ENCODE data around the gene YWHAB. TPM values are rescaled to one million over a fixed set of nuclear protein-coding genes. Genes with fewer than 3 reads are reported as not detected.

The YWHAB gene
- total RNA-seq, 1 donor from 2014 or later: 181 TPM

GRCh38 chr20:44948107-44948506 lies 62.6 kb downstream of the YWHAB start:
- no peaks in the 10 kb centered on the region for H3K36me3 Mint-ChIP-seq (ENCODE audit: unreplicated experiment)
- no peak for TF ChIP-seq CTCF (IDR thresholded peaks at IDR 0.05; ENCODE audit: partially characterized antibody, unreplicated experiment)
- DNase-seq: no peak
- H3K4me3 Mint-ChIP-seq (ENCODE audit: unreplicated experiment): no peak overlapping the region
- H3K27me3 Mint-ChIP-seq (ENCODE audit: unreplicated experiment): no peaks in the 10 kb centered on the region
- no peaks in the 10 kb centered on the region for H3K4me1 Mint-ChIP-seq (ENCODE audit: low read depth, unreplicated experiment)
- H3K9me3 Mint-ChIP-seq (ENCODE audit: unreplicated experiment): no peaks in the 10 kb centered on the region
- no peak overlapping the region for H3K27ac Mint-ChIP-seq (ENCODE audit: unreplicated experiment)

GRCh38 chr20:44948513-44948912 lies 63.0 kb downstream of the YWHAB start:
- Mint-ChIP-seq H3K9me3 (ENCODE audit: unreplicated experiment) (no peaks in the 10 kb centered on the region), H3K4me1 (ENCODE audit: low read depth, unreplicated experiment) (no peaks in the 10 kb centered on the region), H3K36me3 (ENCODE audit: unreplicated experiment) (no peaks in the 10 kb centered on the region), H3K4me3 (ENCODE audit: unreplicated experiment) (no peak overlapping the region), H3K27me3 (ENCODE audit: unreplicated experiment) (no peaks in the 10 kb centered on the region), H3K27ac (ENCODE audit: unreplicated experiment) (no peak overlapping the region)
- TF ChIP-seq CTCF (IDR thresholded peaks at IDR 0.05; ENCODE audit: partially characterized antibody, unreplicated experiment): no peak
- no peak for DNase-seq

- Mint-ChIP-seq H3K4me3 (ENCODE audit: unreplicated experiment) (no peak overlapping the region), H3K9me3 (ENCODE audit: unreplicated experiment) (no peaks in the 10 kb centered on the region), H3K27ac (ENCODE audit: unreplicated experiment) (no peak overlapping the region), H3K27me3 (ENCODE audit: unreplicated experiment) (no peaks in the 10 kb centered on the region), H3K36me3 (ENCODE audit: unreplicated experiment) (no peaks in the 10 kb centered on the region), H3K4me1 (ENCODE audit: low read depth, unreplicated experiment) (no peaks in the 10 kb centered on the region)
- DNase-seq: no peak
- TF ChIP-seq CTCF (IDR thresholded peaks at IDR 0.05; ENCODE audit: partially characterized antibody, unreplicated experiment): no peak
These were observed 64.9 kb downstream of the YWHAB start for GRCh38 chr20:44950368-44950767.

GRCh38 chr20:44952731-44953130 lies 67.2 kb downstream of the YWHAB start:
- TF ChIP-seq CTCF (IDR thresholded peaks at IDR 0.05; ENCODE audit: partially characterized antibody, unreplicated experiment): no peak
- no peaks in the 10 kb centered on the region for H3K36me3 Mint-ChIP-seq (ENCODE audit: unreplicated experiment)
- no peak for DNase-seq
- no peak overlapping the region for H3K4me3 Mint-ChIP-seq (ENCODE audit: unreplicated experiment)
- H3K27ac Mint-ChIP-seq (ENCODE audit: unreplicated experiment): no peak overlapping the region
- H3K27me3 Mint-ChIP-seq (ENCODE audit: unreplicated experiment): no peaks in the 10 kb centered on the region
- no peaks in the 10 kb centered on the region for H3K9me3 Mint-ChIP-seq (ENCODE audit: unreplicated experiment)
- no peaks in the 10 kb centered on the region for H3K4me1 Mint-ChIP-seq (ENCODE audit: low read depth, unreplicated experiment)

- DNase-seq: no peak
- no peaks in the 10 kb centered on the region for H3K27me3 Mint-ChIP-seq (ENCODE audit: unreplicated experiment)
- no peak for TF ChIP-seq CTCF (IDR thresholded peaks at IDR 0.05; ENCODE audit: partially characterized antibody, unreplicated experiment)
- no peak overlapping the region for H3K4me3 Mint-ChIP-seq (ENCODE audit: unreplicated experiment)
- no peaks in the 10 kb centered on the region for H3K36me3 Mint-ChIP-seq (ENCODE audit: unreplicated experiment)
- H3K9me3 Mint-ChIP-seq (ENCODE audit: unreplicated experiment): no peaks in the 10 kb centered on the region
- H3K27ac Mint-ChIP-seq (ENCODE audit: unreplicated experiment): no peak overlapping the region
- peaks cover 6% of the 10 kb centered on the region for H3K4me1 Mint-ChIP-seq (ENCODE audit: low read depth, unreplicated experiment)
These were observed 68.7 kb downstream of the YWHAB start for GRCh38 chr20:44954211-44954610.
